OCI-LY3 (cell line): ENCODE data around the gene GAL3ST2.

Experiments used
- H2AFZ ChIP-seq: fragments of 200-600, 300-600 bp; shearing (Covaris generic); 2 replicates; pipeline ENCODE4 v1.6.0; 2014; ENCODE audit warnings: antibody characterized with exemption, low read depth, low read length
- H3K27ac ChIP-seq: fragments of 200-600, 300-600 bp; sonication (generic); 2 replicates; pipeline ENCODE4 v1.5.1; 2014; ENCODE audit warnings: mild to moderate bottlenecking, low read length, moderate library complexity, mixed read lengths
- H3K27me3 ChIP-seq: fragments of 200-600, 300-600 bp; sonication (generic); 2 replicates; pipeline ENCODE4 v1.6.1; 2014; ENCODE audit warnings: low read depth, low read length, mixed read lengths
- H3K36me3 ChIP-seq: fragments of 200-600, 300-600 bp; sonication (generic); replicated peaks from 2 replicates; pipeline ENCODE3; 2014; ENCODE audit warnings: low read depth, low read length, mixed read lengths
- H3K4me1 ChIP-seq: fragments of 300-600, 200-600 bp; sonication (generic); 2 replicates; pipeline ENCODE4 v1.6.1; 2014; ENCODE audit warnings: low read length, mixed read lengths
- H3K4me2 ChIP-seq: fragments of 200-600, 300-600 bp; sonication (generic); 2 replicates; pipeline ENCODE4 v1.6.1; 2014; ENCODE audit warnings: low read length, mixed read lengths
- H3K4me3 ChIP-seq: fragments of 300-600, 200-600 bp; sonication (generic); 2 replicates; pipeline ENCODE4 v1.5.1; 2014; ENCODE audit warnings: antibody characterized with exemption, mild to moderate bottlenecking, low read length, moderate library complexity
- H3K79me2 ChIP-seq: fragments of 300-600, 200-600 bp; shearing (Covaris generic); 2 replicates; pipeline ENCODE4 v1.6.1; 2014; ENCODE audit warnings: mild to moderate bottlenecking, low read length, mixed read lengths
- H3K9ac ChIP-seq: fragments of 300-600, 200-600 bp; shearing (Covaris generic); 2 replicates; pipeline ENCODE4 v1.6.0; 2014; ENCODE audit warnings: mild to moderate bottlenecking, low read length, moderate library complexity
- H3K9me3 ChIP-seq: fragments of 200-600, 300-600 bp; shearing (Covaris generic); 2 replicates; pipeline ENCODE4 v1.6.1; 2014; ENCODE audit warnings: low read length, mixed read lengths; ENCODE audit not compliant: insufficient read depth
- H4K20me1 ChIP-seq: fragments of 200-600, 300-600 bp; sonication (generic); 2 replicates; pipeline ENCODE4 v1.6.1; 2016; ENCODE audit warnings: low read length, mixed read lengths; ENCODE audit not compliant: insufficient read depth
- CTCF ChIP-seq: fragments of 200-600, 300-600 bp; sonication (generic); IDR thresholded peaks from 2 replicates; pipeline ENCODE4 v1.5.1; 2014; ENCODE audit warnings: antibody characterized with exemption, low read length, low read depth
- EZH2phosphoT487 ChIP-seq: fragments of 200-600 bp; shearing (Covaris generic); IDR thresholded peaks from 2 replicates; pipeline ENCODE4 v1.6.1; 2018; ENCODE audit warnings: antibody characterized with exemption, mixed run types, low read depth

Gene GAL3ST2

GRCh38 chr2:241775223-241776177 is 1.1 kb upstream of the GAL3ST2 start:
- H3K4me1 ChIP-seq, result peaks cover 17% of the 10 kb centered on the region

GRCh38 chr2:241777170-241777685 is 606 bp downstream of the GAL3ST2 start:
- Histone ChIP-seq H3K9me3 (no peaks in the 10 kb centered on the region), H3K27ac (no peak overlapping the region), H2AFZ (no peak overlapping the region), H3K79me2 (no peaks in the 10 kb centered on the region), H3K9ac (no peak overlapping the region), H3K36me3 (no peaks in the 10 kb centered on the region), H4K20me1 (no peaks in the 10 kb centered on the region), H3K27me3 (no peaks in the 10 kb centered on the region), H3K4me1 (peaks cover 6% of the 10 kb centered on the region), H3K4me2 (no peak overlapping the region), H3K4me3 (no peak overlapping the region)
- TF ChIP-seq EZH2phosphoT487 (no peak), CTCF (no peak)

More at GRCh38 chr2:241775223-241776177, 1.1 kb upstream of the GAL3ST2 start:
- H3K4me3 ChIP-seq, result no peak overlapping the region
- H3K36me3 ChIP-seq, result no peaks in the 10 kb centered on the region
- TF ChIP-seq CTCF (no peak), EZH2phosphoT487 (no peak)
- no peaks in the 10 kb centered on the region for H3K79me2 ChIP-seq
- H3K9me3 ChIP-seq, result no peaks in the 10 kb centered on the region
- H4K20me1 ChIP-seq, result no peaks in the 10 kb centered on the region
- no peak overlapping the region for H2AFZ ChIP-seq
- no peak overlapping the region for H3K4me2 ChIP-seq
- H3K9ac ChIP-seq, result no peak overlapping the region
- no peak overlapping the region for H3K27ac ChIP-seq
- no peaks in the 10 kb centered on the region for H3K27me3 ChIP-seq

- H3K9ac ChIP-seq, result no peak overlapping the region
- H3K9me3 ChIP-seq, result no peaks in the 10 kb centered on the region
- no peaks in the 10 kb centered on the region for H3K79me2 ChIP-seq
- no peak overlapping the region for H3K4me3 ChIP-seq
- TF ChIP-seq EZH2phosphoT487, result no peak
- no peak for TF ChIP-seq CTCF
- no peaks in the 10 kb centered on the region for H4K20me1 ChIP-seq
- H3K27me3 ChIP-seq, result no peaks in the 10 kb centered on the region
- no peak overlapping the region for H2AFZ ChIP-seq
- no peaks in the 10 kb centered on the region for H3K36me3 ChIP-seq
- H3K27ac ChIP-seq, result no peak overlapping the region
- no peak overlapping the region for H3K4me2 ChIP-seq
- peaks cover under 1% of the 10 kb centered on the region; the same call in 1 of the 2 replicates for H3K4me1 ChIP-seq
Observed at GRCh38 chr2:241777686-241778627, 1.3 kb downstream of the GAL3ST2 start.
